ENCODE data around the gene UTP14C. TPM values are rescaled to one million over a fixed set of nuclear protein-coding genes. Genes with fewer than 3 reads are reported as not detected.

UTP14C gene
- total RNA-seq, 4 donors from 2014 or later = 18.5 to 25.4 (median 19.8) TPM

- no peaks in the 10 kb centered on the region for H3K27me3 ChIP-seq
- H3K4me3 ChIP-seq = no peak overlapping the region
- peaks cover 3 to 44% (median 16%) of the 10 kb centered on the region in 3 donors for H3K4me1 ChIP-seq
- no peaks in the 10 kb centered on the region for H3K9me3 ChIP-seq
- TF ChIP-seq POLR2AphosphoS5 (IDR thresholded peaks at IDR 0.05) = no peak
- TF ChIP-seq CTCF (IDR thresholded peaks at IDR 0.05) = no peak
- TF ChIP-seq POLR2A (IDR thresholded peaks at IDR 0.05) = no peak
- no peaks in the 10 kb centered on the region for H3K36me3 ChIP-seq
- ATAC-seq = no peak
- no peak overlapping the region for H3K27ac ChIP-seq
- WGBS, 2 donors (ENCODE audit: low coverage in 1 of 2) = 66 to 84% methylated on average over 7 to 8 of the region's 8 CpGs
Measured at GRCh38 chr13:51997641-51998330, 26.7 kb upstream of the UTP14C start.

- Histone ChIP-seq H3K27me3 (no peaks in the 10 kb centered on the region), H3K4me1 (peaks cover 3 to 44% (median 16%) of the 10 kb centered on the region in 3 donors), H3K9me3 (no peaks in the 10 kb centered on the region), H3K4me3 (no peak overlapping the region), H3K27ac (peak overlapping the region in 3 of 4 donors; percentile 48 to 73 (median 67)), H3K36me3 (no peaks in the 10 kb centered on the region)
- whole genome bisulfite sequencing, 2 donors (ENCODE audit: low coverage in 1 of 2) = 41 to 60% methylated on average over 2 to 3 of the region's 6 CpGs
- TF ChIP-seq EP300 (IDR thresholded peaks at IDR 0.05) (no peak), POLR2A (IDR thresholded peaks at IDR 0.05) (no peak), POLR2AphosphoS5 (IDR thresholded peaks at IDR 0.05) (no peak), CTCF (IDR thresholded peaks at IDR 0.05) (no peak)
- ATAC-seq = no peak
Measured at GRCh38 chr13:51998723-51999509, 25.6 kb upstream of the UTP14C start.

- 9 to 28% methylated on average over 8 to 10 of the region's 13 CpGs for WGBS, 2 donors (ENCODE audit: low coverage in 1 of 2)
- peak; percentile 43 for TF ChIP-seq POLR2AphosphoS5 (IDR thresholded peaks at IDR 0.05)
- no peak for TF ChIP-seq POLR2A (IDR thresholded peaks at IDR 0.05)
- no peak for TF ChIP-seq EP300 (IDR thresholded peaks at IDR 0.05)
- no peak for TF ChIP-seq CTCF (IDR thresholded peaks at IDR 0.05)
- peak; percentile 46 for ATAC-seq
- H3K9me3 ChIP-seq = no peaks in the 10 kb centered on the region
- H3K4me1 ChIP-seq = peaks cover 3 to 44% (median 16%) of the 10 kb centered on the region in 3 donors
- no peak overlapping the region for H3K4me3 ChIP-seq
- H3K27me3 ChIP-seq = no peaks in the 10 kb centered on the region
- H3K36me3 ChIP-seq = no peaks in the 10 kb centered on the region
- H3K27ac ChIP-seq = peak overlapping the region in 3 of 4 donors; percentile 48 to 73 (median 67)
Measured at GRCh38 chr13:51999510-51999911, 25.0 kb upstream of the UTP14C start.

- no peak overlapping the region for H3K4me3 ChIP-seq
- H3K4me1 ChIP-seq = peaks cover 3 to 40% (median 16%) of the 10 kb centered on the region in 3 donors
- ATAC-seq = peak; percentile 5
- WGBS, 2 donors (ENCODE audit: low coverage in 1 of 2) = 33 to 36% methylated on average over 1 of the region's 1 CpG
- no peak for TF ChIP-seq POLR2A (IDR thresholded peaks at IDR 0.05)
- no peak for TF ChIP-seq EP300 (IDR thresholded peaks at IDR 0.05)
- no peak for TF ChIP-seq CTCF (IDR thresholded peaks at IDR 0.05)
- TF ChIP-seq POLR2AphosphoS5 (IDR thresholded peaks at IDR 0.05) = no peak
- no peaks in the 10 kb centered on the region for H3K27me3 ChIP-seq
- peak overlapping the region in 3 of 4 donors; percentile 48 to 73 (median 67) for H3K27ac ChIP-seq
- no peaks in the 10 kb centered on the region for H3K9me3 ChIP-seq
- no peaks in the 10 kb centered on the region for H3K36me3 ChIP-seq
Measured at GRCh38 chr13:51999921-52000320, 24.6 kb upstream of the UTP14C start.

All from gastroesophageal sphincter (tissue), 4 donors.